Spinal cord (tissue), 10 donors: ENCODE data around the gene PARVA. TPM values are rescaled to one million over a fixed set of nuclear protein-coding genes. Genes with fewer than 3 reads are reported as not detected.
"Not testable (repeated sequence)": the region's sequence is repeated elsewhere in the genome, so short reads cannot be mapped to it uniquely, and the experiment has no call there.

Experiments used
- DNase-seq, 6 donors: peaks; one replicate each; pipeline versions ENCODE4 v3.0.0 to v3.0.0-alpha.2; 2013 to 2015; ENCODE audit warnings: low spot score in 6 of 6, low read depth in 4 of 6
- H3K27ac ChIP-seq: one replicate; pipeline ENCODE4 v1.5.1; 2013; ENCODE audit warnings: low read depth, low read length, control low read depth
- H3K27me3 ChIP-seq: one replicate; pipeline ENCODE4 v1.6.1; 2013; ENCODE audit warnings: low read length; ENCODE audit not compliant: control insufficient read depth, insufficient read depth
- H3K36me3 ChIP-seq: one replicate; pipeline ENCODE4 v1.6.1; 2013; ENCODE audit warnings: low read length; ENCODE audit not compliant: control insufficient read depth, insufficient read depth
- H3K4me1 ChIP-seq: one replicate; pipeline ENCODE4 v1.6.1; 2013; ENCODE audit warnings: low read length; ENCODE audit not compliant: control insufficient read depth, insufficient read depth
- H3K4me3 ChIP-seq: one replicate; pipeline ENCODE4 v1.5.1; 2013; ENCODE audit warnings: low read depth, low read length, control low read depth
- H3K9me3 ChIP-seq: one replicate; pipeline ENCODE4 v1.6.1; 2013; ENCODE audit warnings: low read length; ENCODE audit not compliant: control insufficient read depth, insufficient read depth
- WGBS: methylation state at CpG from one replicate; pipeline ENCODE4 v1.1.5; 2013; ENCODE audit warnings: missing lambda C conversion rate; ENCODE audit not compliant: insufficient coverage; 5-methylcytosine and 5-hydroxymethylcytosine counted together
- polyA plus RNA-seq, 2 donors: library from polyadenylated mRNA; unstranded; fragments of 120-200 nt; gene quantifications; one replicate each; pipeline ENCODE4 v1.2.1, GENCODE V29; 2013; ENCODE audit not compliant: insufficient read length in 2 of 2
- total RNA-seq, 2 donors: library from RNA; depleted of rRNA in 1 of 2; stranded (reverse); fragments of 120-200 nt in 1 of 2; fragments of >200 nt in 1 of 2; gene quantifications; one replicate each; pipeline versions ENCODE4 v1.2.3 to v1.2.4, GENCODE V29; 2013 to 2014
- donor health status: healthy.

The PARVA gene
- total and polyA plus RNA-seq, 4 donors: 19.1 to 36.3 (median 33.3) TPM

DNA sequence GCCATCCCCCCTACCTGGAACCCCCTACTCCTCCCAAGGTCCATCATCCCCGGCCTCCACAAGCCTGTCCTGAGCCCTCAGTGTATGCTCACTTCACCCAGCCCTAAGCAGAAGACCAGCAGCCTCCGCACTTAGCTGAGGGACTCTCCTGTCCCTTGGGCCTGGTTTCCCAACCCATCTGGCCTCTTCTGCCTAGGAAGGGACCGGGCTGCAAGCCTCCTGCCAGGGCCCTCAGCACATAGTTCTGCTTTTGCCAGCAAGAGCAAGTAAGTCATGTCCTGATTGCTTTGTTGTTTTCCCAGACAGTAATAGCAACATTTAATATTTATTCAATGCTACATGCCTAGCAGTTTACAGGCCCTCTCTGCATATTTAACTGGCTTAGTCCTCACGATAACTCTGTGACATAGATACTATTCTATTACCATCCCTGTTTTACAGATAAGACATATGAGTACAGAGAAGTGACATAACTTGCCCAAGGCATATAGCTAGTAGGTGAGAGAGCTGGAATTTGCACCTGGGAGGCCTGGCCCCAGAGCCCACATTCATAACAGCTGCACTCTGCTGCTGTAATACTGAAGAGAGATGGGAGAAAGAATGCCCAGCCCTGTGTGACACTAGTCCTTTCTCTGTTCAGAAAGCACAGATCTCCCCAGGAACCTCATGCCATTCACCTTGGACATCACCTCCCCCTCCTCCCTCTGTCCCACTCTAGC lies 139.2 kb downstream of the PARVA start:
- WGBS: 74% methylated on average over 3 of the region's 4 CpGs
- peaks cover 7% of the 10 kb centered on the region for H3K4me1 ChIP-seq
- DNase-seq: no peak
- H3K27ac ChIP-seq: no peak overlapping the region
- no peak overlapping the region for H3K4me3 ChIP-seq
- no peaks in the 10 kb centered on the region for H3K9me3 ChIP-seq
- peaks cover 14% of the 10 kb centered on the region for H3K36me3 ChIP-seq
- no peaks in the 10 kb centered on the region for H3K27me3 ChIP-seq

DNA sequence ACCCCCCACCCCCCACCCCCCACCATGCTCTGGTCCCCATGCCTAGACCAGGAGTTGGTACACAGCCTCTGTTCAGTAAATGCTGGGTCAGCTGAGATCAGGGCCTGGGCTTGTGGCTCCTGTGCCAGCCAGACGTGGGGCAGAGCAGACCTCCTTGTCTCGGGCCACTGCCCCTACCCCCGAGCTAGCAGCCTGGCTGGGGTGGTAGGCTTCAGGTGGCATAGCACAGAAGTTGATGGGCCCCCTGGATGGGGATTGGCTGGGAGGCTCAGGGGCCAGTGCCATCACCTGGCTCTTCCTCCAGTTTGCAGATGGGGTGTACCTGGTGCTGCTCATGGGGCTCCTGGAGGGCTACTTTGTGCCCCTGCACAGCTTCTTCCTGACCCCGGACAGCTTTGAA lies 139.9 kb downstream of the PARVA start:
- Histone ChIP-seq H3K27ac (no peak overlapping the region), H3K4me1 (peaks cover 7% of the 10 kb centered on the region), H3K9me3 (no peaks in the 10 kb centered on the region), H3K4me3 (no peak overlapping the region), H3K36me3 (peaks cover 14% of the 10 kb centered on the region), H3K27me3 (no peaks in the 10 kb centered on the region)
- 92% methylated on average over 3 of the region's 4 CpGs for WGBS
- no peak for DNase-seq

DNA sequence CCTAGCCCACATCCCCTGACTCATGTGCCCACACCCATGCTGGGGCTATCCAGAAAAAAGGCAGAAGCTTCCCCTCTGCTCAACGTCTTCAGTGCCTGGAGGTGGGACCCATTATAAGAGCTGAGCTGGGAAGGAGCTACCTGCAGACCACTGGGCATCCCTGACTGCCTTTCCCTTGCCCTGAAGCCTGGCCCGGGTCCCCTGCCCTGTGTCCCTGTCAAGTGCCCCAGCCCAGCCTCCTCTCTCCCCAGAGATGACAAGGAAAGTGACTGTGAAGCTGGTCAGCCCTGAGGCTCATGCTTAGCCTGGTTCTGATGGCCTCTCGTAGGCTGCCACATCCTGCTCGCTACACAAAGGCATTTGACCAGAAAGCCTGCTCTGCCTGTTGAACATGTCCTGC lies 140.4 kb downstream of the PARVA start:
- no peak for DNase-seq
- H3K4me3 ChIP-seq: no peak overlapping the region
- WGBS: 91% methylated on average over 4 of the region's 4 CpGs
- H3K27me3 ChIP-seq: no peaks in the 10 kb centered on the region
- H3K36me3 ChIP-seq: peaks cover 14% of the 10 kb centered on the region
- no peak overlapping the region for H3K27ac ChIP-seq
- H3K9me3 ChIP-seq: no peaks in the 10 kb centered on the region
- peaks cover 7% of the 10 kb centered on the region for H3K4me1 ChIP-seq

DNA sequence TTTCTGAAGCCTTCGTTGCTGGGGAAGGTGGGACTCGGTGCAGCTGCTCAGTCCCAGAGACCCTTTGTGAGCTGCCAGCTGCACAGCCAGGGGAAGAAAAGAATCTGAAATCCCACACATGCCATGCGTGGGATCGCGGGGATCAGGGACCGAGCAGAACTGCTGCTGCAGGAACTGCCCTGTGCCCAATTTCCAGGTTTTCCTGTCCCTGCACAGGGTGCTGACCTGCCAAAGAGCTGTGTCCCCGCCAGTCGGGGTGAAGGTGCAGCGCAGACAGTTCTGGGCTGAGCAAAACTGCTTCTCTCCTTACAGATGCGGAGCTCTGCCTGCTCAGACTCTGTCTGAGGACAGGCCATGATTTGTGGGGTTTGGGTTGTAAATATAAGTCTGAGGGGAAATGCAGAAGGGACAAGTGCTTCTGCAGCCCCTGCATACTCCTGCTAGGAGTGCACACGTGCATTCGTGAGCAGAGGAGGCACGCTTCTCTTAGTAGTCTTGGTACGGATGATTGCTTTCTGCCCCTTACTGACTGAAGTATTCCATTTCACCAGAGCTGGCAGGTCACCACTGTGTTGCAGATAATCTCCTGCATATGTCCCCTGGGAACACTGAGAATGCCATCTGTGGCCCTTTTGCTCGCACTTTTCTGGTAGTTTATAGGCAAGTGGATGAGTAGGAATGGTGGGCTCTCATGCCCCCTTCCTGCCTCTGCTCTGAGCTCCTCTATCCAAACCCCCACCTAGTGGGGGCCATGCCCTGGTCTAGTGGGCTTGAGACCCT lies 141.4 kb downstream of the PARVA start:
- Histone ChIP-seq H3K4me3 (no peak overlapping the region), H3K27ac (no peak overlapping the region), H3K9me3 (no peaks in the 10 kb centered on the region), H3K4me1 (peaks cover 7% of the 10 kb centered on the region), H3K36me3 (peaks cover 6% of the 10 kb centered on the region), H3K27me3 (no peaks in the 10 kb centered on the region)
- 74% methylated on average over 14 of the region's 15 CpGs for WGBS
- DNase-seq: no peak

DNA sequence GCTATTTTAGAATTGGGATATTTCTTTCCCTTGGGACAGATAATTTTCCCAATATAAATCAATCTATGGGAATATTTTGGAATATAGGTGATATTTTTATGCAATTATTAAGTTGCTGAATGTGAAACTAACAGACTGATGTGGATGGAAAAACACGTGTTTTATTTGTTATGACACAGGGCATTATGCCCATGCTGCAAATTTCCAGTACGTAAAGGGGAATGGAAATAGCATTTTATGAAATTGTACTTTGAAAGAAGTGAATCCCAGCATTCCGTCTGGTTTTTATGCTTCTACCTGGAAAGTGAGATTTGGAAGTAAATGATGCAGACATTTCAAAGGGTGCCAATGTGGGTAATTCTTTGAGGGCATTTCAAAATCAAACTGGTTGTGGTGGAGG lies 142.7 kb downstream of the PARVA start:
- no peak for DNase-seq
- no peaks in the 10 kb centered on the region for H3K27me3 ChIP-seq
- no peak overlapping the region for H3K27ac ChIP-seq
- no peak overlapping the region for H3K4me3 ChIP-seq
- WGBS: 90% methylated on average over 3 of the region's 3 CpGs
- H3K4me1 ChIP-seq: peaks cover 7% of the 10 kb centered on the region
- peaks cover 5% of the 10 kb centered on the region for H3K36me3 ChIP-seq
- no peaks in the 10 kb centered on the region for H3K9me3 ChIP-seq

DNA sequence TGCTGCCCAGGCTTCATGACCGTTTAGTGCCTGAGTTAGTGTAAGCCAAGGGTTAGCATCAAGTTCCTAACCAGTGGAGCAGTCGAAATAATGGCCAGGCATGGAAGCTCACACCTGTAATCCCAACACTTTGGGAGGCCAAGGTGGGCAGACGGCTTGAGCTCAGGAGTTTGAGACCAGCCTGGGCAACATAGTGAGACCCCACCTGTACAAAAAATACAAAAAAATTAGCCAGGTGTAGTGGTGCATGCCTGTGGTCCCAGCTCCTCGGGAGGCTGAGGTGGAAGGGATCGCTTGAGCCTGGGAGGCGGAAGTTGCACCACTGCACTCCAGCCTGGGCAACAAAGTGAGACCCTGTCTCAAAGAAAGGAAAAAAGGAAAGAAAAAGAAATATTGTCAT lies 143.2 kb downstream of the PARVA start:
- H3K4me1 ChIP-seq, H3K27me3 ChIP-seq, DNase-seq, H3K36me3 ChIP-seq, H3K9me3 ChIP-seq, H3K4me3 ChIP-seq, H3K27ac ChIP-seq: not testable (repeated sequence)
- 91% methylated on average over 5 of the region's 6 CpGs for whole genome bisulfite sequencing

DNA sequence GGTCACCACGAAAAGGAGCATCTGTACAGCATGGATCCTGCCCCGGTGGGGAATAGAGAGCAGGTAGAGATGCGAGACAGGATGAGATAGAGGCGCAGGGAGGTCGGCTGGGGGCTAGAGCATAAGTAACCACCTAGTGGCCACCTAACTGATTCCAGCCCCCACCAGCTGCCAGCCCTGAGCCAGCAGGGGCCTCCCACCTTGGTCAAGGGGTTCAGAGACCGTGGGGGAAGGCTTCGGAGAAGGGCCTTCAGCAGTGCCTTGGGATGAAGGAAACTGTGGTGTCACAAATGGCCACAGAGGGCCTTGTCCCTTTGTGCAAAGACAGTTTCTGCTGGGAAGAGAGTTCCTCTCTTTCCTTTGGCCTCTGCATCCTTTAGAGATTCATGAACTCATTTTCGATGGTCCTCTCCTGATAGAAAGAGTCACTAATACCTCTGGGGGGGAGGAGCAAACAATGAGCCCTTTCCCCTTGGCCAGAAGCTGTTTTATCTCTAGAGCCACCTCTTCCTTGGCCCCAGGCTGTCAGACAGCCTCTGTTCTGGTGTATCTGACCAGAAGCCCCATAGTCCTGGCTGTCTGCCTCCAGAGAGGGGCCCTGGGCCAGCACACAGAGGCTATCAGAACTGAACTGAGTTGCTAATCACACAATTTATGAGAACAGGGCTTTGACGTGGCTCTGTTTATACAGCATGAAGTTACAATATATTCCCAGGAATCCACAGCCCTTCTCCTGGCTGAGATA lies 146.0 kb downstream of the PARVA start:
- peaks cover 7% of the 10 kb centered on the region for H3K4me1 ChIP-seq
- no peaks in the 10 kb centered on the region for H3K9me3 ChIP-seq
- WGBS: 90% methylated on average over 2 of the region's 9 CpGs
- H3K27ac ChIP-seq: no peak overlapping the region
- H3K36me3 ChIP-seq: peaks cover 6% of the 10 kb centered on the region
- no peak overlapping the region for H3K4me3 ChIP-seq
- no peaks in the 10 kb centered on the region for H3K27me3 ChIP-seq
- DNase-seq: no peak

DNA sequence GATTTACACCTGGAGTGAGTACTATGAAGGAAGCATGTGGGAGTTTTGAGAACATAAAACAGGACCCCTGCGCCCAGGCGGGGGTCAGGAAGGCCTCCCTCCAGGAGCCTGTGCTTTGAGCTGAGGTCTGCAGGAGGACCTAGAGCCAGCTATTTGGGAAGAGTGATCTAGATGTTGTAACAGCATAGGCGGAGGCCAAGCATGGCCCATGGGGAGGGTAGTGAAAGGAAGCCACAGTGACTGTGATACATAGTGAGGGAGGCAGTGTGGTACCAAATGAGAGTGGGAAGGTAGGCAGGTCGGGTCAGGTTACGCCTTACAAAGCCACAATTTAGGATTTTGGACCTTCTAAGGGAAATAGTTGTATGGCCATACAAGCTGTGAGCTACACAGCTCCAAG lies 147.5 kb downstream of the PARVA start:
- H3K4me1 ChIP-seq: no peaks in the 10 kb centered on the region
- no peak for DNase-seq
- WGBS: 78% methylated on average over 5 of the region's 5 CpGs
- peaks cover 6% of the 10 kb centered on the region for H3K36me3 ChIP-seq
- no peak overlapping the region for H3K4me3 ChIP-seq
- no peak overlapping the region for H3K27ac ChIP-seq
- no peaks in the 10 kb centered on the region for H3K27me3 ChIP-seq
- no peaks in the 10 kb centered on the region for H3K9me3 ChIP-seq

DNA sequence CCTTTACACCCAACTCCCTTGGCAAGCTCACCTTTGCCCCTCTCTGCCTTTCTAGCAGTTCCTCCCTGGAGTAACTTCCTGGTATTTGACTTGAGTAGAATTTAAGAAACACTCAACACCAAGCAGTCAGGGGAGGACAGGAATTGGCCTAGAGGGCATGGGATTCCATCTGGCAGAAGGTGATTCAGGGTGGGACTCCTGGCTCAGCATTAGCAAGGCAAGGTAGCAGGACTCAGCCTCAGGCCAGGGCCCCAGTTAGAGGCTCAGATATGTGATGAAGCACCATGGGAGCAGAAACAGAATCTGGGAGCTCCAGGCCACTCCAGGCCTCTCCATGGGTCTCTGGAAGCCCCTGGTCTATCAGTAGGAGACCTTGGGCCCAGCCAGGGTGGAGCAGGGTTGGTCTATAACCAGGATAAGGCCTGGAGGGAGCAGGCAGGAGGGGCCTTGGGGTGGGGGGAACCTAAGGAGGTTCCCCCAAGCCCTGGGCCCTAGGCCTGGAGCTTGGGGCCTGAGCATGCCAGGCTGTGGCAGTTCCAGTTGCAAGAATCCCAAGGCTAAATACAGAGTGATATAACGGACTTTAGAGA lies 148.2 kb downstream of the PARVA start:
- no peak overlapping the region for H3K4me3 ChIP-seq
- no peaks in the 10 kb centered on the region for H3K27me3 ChIP-seq
- no peaks in the 10 kb centered on the region for H3K4me1 ChIP-seq
- no peaks in the 10 kb centered on the region for H3K9me3 ChIP-seq
- no peak for DNase-seq
- peaks cover 6% of the 10 kb centered on the region for H3K36me3 ChIP-seq
- no CpG with 5 or more reads among the region's 1 CpG for WGBS
- H3K27ac ChIP-seq: no peak overlapping the region
